HG03097 (cell line): ENCODE results near the gene INSR.

Source experiments
- ATAC-seq: cut with Tn5 transposase; IDR thresholded peaks from one replicate; pipeline ENCODE4 v1.9.1; 2021; ENCODE audit not compliant: unreplicated experiment, low FRiP score

The INSR gene

GRCh38 chr19:7297742-7298141 is 3.5 kb upstream of the INSR start:
- no peak for ATAC-seq

GRCh38 chr19:7295912-7296536 is 1.8 kb upstream of the INSR start:
- no peak for ATAC-seq

GRCh38 chr19:7294558-7295212 is 471 bp upstream of the INSR start:
- ATAC-seq = no peak

DNA sequence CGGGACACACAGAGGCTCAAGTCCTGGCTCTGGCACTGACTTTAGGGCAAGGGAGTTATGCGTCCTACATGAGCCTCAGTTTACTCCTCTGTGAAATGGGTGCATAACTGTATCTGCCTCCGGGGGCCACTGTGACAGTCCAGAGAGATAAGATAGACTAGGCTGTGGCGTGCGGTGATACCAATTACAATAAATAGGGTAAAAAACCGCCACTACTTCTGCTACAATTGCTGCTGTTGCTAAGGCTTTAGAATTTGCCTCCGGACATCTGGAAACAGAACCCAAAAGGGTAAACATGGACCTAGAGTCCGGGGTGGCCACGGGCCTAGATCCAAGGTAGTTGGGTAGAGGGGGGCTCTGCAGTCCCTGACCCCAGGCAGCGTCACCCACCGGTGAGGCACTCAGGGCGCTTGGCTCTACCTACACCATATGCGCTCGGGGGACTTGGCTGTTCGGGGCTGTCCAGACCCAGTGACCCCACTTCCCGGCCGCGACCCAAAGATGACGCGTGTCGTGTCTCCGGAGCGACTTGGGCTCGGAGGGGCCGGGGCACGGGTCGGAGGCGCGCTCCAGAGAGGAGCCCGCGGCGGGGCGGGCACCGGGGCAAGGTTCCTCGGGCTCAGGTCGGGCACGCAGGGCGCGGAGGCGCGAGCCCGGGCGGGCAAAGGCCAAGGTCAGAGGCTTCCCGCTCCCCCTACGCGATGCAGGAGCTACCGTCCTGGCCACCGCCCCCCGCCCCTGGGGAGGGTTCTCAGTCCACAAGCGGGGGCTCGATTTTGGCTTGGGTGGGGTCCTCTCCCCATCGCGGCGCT is 1.1 kb downstream of the INSR start:
- no peak for ATAC-seq

DNA sequence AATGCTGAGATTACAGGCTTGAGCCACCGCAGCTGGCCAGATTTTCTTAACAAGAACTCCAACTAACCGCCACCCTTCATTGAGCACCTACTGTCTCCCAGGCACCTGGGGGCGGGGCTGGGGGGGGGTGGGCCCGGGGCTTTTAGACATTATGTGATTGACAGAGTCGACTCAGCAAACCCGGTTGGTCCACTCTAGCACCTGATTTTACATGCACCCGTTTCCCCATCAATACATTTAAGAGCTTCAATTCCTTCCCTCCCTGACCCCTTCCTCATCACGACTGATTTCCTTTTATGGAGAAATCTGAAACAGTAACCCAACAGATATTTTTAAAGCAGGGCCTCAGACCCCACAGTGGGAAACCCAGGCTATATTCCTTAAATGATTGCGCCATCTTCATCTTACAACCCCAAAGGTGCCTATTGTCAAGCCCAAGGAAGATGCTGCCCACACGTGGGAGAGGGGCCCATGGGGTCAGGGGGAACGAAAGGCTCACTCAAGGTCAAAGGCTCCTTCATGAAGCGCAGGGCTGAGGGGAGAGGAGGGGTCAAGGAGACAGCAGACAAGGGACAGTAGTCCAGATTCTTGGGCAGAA is 1.8 kb downstream of the INSR start:
- no peak for ATAC-seq

DNA sequence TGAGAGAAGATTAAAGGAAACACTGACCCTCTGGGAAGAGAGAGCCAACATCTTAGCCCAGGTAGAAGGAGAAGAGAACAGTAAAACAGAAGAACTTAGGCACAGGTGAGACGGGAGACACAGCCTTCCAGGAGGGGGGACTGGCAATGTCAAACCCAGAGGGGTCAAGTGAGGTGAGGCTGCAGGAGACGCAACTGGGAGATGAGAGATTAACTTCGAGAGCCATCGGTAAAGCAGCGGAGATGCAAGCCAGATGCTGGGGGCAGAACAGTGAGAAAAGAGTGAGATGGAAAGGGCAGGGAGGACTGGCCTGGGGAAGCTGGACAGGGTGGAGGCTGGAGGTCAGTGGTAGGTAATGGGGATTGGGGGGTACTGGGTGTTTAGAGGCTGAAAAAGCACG is 5.2 kb downstream of the INSR start:
- ATAC-seq = no peak

DNA sequence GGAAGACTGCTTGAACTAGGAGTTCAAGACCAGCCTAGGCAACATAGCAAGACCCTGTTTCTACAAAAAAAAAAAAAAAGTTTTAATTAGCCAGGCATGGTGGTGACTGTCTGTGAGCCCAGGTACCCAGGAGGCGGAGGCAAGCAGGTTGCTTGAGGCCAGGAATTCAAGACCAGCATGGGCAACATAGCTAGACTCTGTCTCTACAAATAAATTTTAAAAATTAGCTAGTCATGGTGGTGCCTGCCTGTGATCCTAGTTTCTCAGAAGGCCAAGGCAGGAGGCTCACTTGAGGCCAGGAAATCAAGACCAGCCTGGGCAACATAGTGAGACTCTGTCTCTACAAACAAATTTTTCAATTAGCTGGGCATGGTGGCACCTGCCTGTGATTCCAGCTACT is 6.1 kb downstream of the INSR start:
- no peak for ATAC-seq

- no peak for ATAC-seq
Observed at GRCh38 chr19:7287722-7288121, 6.5 kb downstream of the INSR start.

DNA sequence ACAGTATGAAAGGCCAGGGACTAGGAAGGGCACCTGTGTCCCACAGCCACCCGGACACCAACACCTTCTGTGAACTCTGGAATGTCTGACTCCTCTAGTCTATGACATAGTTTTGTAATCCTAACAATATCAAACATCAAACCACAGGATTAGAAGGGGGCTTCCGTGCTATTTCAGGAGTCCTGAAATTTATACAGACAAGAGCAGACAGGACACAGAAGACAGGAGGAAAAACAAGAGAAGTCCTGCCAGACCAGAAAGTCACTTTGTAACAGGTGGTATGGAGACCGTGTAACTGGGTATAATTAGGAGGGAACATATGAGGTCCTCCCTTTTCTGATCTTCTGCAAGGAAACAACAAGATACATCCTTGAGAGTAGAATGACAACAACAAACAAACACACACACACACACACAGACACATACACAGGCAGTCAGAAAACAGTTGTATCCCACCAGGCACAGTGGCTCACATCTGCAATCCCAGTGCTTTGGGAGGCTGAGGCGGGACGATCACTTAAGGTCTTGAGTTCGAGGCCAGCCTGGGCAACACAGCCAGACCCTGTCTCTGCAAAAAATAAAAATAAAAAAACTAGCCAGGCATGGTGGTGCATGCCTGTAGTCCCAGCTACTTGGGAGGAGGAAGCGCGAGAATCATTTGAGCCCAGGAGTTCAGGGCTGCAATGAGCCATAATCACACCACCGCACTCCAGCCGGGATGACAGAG is 13.1 kb downstream of the INSR start:
- ATAC-seq = no peak

DNA sequence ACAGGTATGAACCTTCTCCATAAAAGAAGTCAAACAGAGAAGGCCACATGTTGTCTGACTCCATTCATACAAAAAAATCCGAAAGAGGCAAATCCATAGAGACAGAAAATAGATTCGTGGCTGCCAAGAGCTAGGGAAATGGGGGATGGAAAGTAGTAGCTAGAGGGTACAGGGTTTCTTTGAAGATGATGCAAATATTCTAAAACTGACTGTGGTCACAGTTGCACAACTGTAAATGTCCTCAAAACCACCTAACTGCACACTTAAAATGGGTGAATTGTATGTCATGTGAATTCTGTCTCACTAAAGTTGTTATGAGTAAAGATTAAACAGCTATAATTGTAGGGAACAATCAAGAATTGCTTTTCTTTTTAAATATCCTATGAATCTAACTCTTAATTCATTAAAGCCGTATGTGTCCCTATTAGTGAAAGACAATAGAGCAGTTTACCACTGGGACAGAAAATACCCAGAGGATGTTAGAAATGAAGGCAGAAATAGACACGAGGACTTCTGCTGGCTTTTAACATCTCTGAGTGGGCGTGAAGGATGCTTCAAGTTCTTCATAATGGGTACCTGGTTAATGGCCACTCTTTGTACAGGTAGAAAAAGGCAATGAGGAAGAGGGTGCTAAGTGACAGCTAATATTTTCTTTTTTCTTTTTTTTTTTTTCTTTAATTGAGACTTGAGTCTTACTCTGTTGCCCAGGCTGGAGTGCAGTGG is 21.2 kb downstream of the INSR start:
- no peak for ATAC-seq

- no peak for ATAC-seq
Observed at GRCh38 chr19:7268705-7269098, 25.5 kb downstream of the INSR start.

DNA sequence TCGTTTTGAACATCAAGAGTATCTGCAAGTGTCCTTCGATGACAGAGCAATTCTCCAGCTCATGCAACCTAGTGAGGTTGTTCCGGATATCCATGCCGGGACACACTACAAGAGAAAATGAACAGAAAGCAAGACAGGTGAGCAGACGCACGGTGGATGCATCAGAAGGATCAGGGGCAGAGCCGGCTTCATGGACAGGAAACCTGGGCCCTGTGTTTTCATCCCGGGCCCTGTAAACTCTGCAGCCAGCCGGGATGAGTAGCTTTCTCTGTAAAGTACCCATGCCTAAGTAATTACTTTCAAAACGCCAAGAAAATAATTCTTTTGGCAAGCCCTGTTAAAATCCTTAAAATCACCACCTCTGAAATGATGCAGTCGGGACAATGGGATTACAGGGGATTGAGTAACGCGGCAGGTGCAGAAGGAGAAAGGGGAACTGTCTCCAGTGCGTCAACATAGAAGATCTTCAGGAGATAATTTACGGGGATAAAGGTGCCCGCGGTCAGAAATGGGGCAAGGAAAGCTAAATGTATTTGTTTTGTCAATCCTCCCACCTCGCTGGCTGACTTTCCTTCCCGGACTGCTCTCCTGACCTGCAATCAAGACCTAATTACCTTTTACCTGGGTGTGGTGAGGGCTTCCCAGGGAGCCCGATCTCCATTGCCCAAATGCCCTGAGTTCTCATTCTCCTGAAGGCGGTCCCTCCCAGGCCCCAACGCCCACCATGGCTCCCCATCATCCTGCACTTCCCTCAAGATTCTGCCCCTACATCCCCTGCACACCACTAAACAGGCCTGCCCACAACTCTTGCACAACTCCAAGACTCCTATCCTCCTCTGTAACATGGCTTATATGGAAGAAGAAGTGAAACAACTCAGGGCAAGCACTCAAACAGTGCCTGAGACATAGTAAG is 26.2 kb downstream of the INSR start:
- no peak for ATAC-seq

DNA sequence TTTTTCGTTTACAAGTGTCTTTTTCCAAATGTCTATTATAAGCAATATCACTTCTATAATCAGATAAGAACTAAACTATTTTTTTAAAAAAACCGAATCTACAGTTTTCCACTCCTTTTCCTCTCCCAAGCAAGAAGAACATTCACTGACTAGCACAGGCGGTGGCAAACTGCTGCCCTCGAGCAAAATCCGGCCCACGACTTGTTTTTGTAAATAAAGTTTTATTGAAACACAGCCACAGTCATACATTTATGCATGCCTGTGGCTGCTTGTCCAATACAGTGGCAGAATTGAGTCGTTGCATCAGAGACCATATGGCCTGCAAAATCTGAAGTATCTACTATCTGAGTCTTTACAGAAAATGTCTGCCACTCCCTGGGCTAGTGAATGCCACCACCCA is 27.4 kb downstream of the INSR start:
- ATAC-seq = no peak

DNA sequence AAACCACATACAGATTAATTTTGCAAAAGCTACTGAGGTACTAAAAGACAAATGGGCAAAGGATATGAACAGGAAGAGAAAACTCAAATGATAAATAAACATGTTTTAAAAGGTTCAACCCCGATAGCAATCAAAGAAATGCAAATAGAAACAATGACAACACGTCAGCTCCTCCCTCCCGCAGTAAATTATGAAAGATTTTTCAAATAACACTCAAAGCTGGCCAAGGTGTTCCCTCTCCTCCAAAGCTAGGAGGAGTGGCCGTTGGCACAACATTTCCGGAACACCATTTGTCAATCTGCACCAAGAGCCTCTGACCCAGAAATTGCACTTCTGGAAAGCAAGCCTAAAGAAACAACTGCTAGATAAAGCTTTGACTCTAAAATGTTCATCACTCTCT is 28.3 kb downstream of the INSR start:
- no peak for ATAC-seq

GRCh38 chr19:7264858-7265257 is 29.4 kb downstream of the INSR start:
- ATAC-seq = no peak

GRCh38 chr19:7263521-7263920 is 30.7 kb downstream of the INSR start:
- ATAC-seq = no peak

GRCh38 chr19:7263066-7263465 is 31.1 kb downstream of the INSR start:
- ATAC-seq = no peak

DNA sequence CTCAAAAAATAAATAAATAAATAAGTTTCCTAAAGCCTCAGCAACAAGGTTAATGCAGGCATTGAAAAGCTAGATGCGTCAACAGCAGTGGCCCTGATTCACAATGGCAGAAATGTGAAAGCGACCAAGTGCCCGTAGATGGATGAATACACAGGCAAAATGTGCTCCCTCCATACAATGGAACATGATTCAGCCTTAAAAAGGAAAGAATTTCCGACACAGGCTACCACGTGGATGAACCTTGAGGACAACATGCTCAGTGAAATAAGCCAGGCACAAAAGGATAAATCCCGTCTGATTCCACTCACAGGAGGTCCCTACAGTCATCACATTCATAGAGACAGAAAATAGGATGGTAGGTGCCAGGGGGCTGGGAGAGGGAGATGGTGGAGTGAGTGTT is 31.7 kb downstream of the INSR start:
- ATAC-seq = no peak

- no peak for ATAC-seq
Observed at GRCh38 chr19:7260161-7260560, 34.1 kb downstream of the INSR start.
